Amniotic epithelial cell (primary cell): Measurements from ENCODE around the gene SCD5.

ENCODE experiments used
- DNase-seq: peaks from one replicate; pipeline ENCODE4 v3.0.0-alpha.2; 2010; ENCODE audit warnings: low read depth

SCD5 gene

DNA sequence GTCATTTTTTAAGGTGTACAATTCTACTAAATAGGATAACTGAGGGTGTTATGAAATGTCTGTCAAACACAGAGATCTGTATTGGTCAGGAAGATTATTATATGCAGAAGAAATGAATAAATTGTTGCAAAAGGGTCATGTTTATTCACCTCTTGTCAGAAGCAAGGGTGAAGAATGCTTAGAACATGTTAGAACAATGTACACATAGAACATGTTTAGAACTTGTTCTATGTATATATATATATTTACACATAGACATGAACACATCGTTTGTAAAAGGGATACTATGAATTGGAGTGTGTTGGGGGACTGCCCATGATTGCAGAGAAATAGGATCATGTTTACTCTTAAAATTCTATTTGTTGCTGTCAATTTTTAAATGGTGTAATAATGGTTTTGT, 208.8 kb downstream of the SCD5 start:
- DNase-seq = no peak

DNA sequence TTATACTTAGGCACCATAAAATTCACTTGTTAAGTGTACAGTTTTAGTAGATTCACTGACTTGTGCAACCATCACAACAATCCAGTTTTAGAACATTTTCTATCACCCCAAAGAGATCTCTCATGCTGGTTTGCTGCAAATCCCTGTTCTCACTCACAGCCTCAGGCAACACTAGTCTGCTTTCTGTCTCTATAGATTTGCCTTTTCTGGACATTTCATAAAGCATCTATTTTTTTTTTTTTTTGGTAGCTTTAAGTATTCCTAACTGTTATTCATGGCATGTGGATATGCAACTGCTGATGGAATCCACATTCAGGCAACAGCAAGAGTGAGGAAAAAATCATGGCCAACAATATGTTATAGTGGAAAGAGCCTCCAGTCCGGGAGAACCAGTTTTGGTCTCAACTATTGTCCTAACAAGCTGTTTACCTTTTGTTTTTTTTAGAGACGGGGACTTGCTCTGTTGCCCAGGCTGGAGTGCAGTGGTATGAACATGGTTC, 209.8 kb downstream of the SCD5 start:
- no peak for DNase-seq

DNA sequence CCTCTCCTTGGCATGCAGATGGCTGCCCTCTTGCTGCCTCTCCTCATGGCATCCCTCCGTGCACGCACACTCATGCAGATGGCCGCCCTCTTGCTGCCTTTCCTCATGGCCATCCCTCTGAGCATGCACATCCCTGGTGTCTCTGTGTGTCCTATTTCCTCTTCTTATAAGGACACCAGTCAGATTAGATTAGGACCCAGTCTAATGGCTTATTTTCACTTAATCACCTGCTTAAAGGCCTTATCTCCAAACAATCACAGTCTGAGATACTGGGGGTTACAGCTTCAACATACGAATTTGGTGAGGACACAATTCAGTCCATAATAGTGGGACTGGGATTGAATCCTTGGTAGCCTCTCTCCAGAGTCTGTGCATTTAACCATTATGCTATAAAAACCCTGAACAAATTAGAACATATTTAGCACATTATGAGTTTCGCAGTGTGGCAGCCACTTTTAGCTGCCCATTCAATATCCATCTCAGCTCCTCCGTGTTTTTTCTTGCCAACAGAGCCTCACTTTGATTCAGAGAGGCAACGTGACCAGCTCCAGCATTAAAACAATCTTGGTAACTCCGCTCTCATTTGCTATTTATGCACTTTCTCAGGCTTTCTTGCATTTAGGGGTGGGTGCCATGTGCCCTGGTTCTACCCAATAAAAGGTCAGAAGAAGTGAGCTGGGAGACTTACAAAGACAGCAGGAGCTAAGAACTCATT, 210.6 kb downstream of the SCD5 start:
- no peak for DNase-seq

DNA sequence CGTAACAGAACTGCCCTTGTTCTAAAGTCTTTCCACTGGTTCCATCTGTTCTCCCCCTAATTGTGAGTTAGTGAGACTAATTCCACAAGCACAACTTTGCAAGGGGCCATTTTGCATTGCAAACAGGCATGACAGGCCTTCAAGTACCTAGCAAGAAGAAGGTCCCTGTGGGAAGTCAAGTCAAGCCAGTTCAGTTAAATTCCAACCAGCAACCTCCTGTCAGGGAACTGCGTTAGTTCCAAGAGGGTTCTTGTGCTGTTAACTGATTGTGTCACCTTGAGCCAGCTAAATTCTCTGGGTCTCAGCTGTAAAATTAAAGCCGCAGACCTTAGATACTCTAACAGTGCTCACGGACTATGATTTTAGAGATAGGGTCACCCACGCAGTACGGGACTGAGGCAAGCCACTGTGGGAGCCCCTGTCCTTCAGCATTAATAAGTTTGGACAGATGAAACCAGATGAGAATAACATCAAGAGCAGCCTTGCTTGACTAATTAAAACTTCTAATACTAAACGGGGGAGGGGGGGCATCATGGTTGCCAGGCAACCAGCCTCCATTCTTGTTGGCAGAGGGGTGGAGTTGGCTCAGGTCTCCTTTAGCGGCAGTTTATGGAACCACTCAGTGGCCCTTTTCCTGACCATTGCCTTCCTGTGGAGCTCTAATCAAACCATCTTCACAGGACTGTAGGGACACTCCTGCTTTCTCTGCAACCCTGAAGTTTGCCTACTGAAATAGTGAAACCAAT, 212.7 kb downstream of the SCD5 start:
- DNase-seq = no peak

DNA sequence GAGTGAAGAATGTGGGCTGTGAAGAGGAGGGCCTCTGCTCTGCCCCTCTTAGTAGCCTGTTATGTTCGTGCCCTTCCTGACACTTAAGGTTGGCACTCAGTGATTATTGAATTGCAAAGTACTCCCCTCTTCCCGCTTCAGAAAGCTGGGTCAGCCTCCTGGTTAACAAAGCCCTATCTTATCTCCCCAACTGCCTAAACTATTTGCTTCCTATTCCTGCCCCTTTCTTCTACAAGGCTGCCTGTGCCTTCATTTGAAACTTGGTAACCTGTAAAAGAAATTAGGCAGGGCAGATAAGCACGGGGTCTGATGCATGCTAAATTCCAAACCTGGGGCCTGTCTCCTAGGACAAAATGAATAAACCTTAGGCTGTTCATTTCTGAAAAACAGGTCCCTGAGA, 213.7 kb downstream of the SCD5 start:
- DNase-seq = no peak

DNA sequence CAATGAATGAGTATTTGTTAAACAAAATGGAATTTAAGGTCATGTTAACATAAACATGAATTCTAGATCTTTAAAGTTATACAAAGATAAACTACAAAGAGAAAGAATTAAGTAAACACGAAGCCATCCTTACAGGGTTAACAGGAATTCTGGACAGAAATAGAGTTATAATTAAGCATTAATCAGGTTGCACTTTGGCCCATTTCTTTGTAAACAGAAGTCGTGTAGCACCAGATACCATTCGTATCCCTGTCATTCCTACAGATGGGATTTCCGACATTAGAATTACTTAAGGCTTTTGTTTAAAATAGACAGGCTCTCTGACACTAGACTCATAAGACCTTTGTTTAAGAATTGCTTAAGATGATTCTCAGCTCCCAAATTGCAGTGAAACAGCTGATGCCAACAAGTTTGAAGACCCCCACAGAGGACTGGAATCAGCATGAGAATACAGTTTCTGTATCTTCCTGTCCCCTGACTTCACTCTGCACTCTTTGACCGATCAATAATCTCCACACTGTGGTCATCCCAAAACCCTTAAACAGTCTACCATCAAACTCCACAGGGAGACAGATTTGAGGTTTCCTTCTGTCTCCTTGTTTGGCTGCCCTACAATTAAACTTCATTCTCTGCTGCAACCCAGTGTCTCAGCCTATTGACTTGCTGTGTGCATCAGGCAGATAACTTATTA, 214.6 kb downstream of the SCD5 start:
- no peak for DNase-seq

DNA sequence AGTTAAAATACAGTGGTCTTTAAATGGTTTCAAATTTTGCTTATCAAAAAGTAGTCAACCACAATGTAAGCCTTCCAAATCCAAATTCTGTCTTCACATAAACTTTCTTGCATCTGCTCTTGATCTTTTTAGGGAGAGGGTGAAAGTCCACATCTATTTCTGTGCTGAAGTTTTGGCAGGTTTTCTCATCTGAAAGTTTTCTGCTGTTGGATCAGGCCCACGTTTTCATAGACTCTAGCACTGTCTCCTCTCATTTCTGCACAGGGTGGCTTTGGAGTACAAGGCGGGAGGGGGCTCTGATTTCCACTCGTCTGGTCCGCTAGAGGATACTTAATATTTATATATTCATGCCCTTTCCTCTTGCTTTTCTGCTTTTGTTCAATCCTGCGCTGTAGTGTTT, 218.7 kb downstream of the SCD5 start:
- DNase-seq = no peak
